H1 (cell line): Measurements from ENCODE around the gene TMEM174. TPM values are rescaled to one million over a fixed set of nuclear protein-coding genes. Genes with fewer than 3 reads are reported as not detected.

Source experiments
- CTCF ChIA-PET: fragments of 300-600 bp; sonication (Branson Sonifier 250); formaldehyde crosslinking; loops from one replicate; lab custom pipeline; 2021; ENCODE audit not compliant: partially characterized antibody; lab: Charles Lee
- POLR2A ChIA-PET: fragments of 300-600 bp; sonication (Branson Sonifier 250); formaldehyde crosslinking; loops from one replicate; lab custom pipeline; 2021; ENCODE audit warnings: inconsistent platforms; ENCODE audit not compliant: partially characterized antibody; lab: Charles Lee
- DNase-seq, 2 experiments: peaks; one replicate each; pipeline versions ENCODE4 v3.0.0 to v3.0.0-alpha.2; 2010 to 2022; ENCODE audit warnings: low spot score in 2 of 2, low read depth in 1 of 2, mixed read lengths in 1 of 2
- FAIRE-seq: peaks from 2 replicates; lab custom pipeline; 2011; peaks lifted over from hg19 to GRCh38; lab: Jason Lieb, UNC
- H2AFZ ChIP-seq: 2 replicates; pipeline ENCODE4 v1.8.1; 2012; ENCODE audit warnings: low read length, inconsistent platforms
- H2AK5ac ChIP-seq: 2 replicates; pipeline ENCODE4 v1.6.1; 2013; ENCODE audit warnings: low read depth, low read length
- H2BK120ac ChIP-seq: replicated peaks from 2 replicates; pipeline ENCODE3; 2013; ENCODE audit warnings: low read depth, low read length, inconsistent platforms
- H2BK12ac ChIP-seq: 2 replicates; pipeline ENCODE4 v1.6.1; 2013; ENCODE audit warnings: low read depth, low read length
- H2BK15ac ChIP-seq: 2 replicates; pipeline ENCODE4 v1.6.1; 2013; ENCODE audit warnings: low read length
- H2BK20ac ChIP-seq: 2 replicates; pipeline ENCODE4 v1.6.1; 2013; ENCODE audit warnings: low read length
- H2BK5ac ChIP-seq: 2 replicates; pipeline ENCODE4 v1.6.1; 2013; ENCODE audit warnings: low read depth, low read length
- H3K14ac ChIP-seq: 2 replicates; pipeline ENCODE4 v1.6.1; 2013; ENCODE audit warnings: inconsistent platforms; ENCODE audit not compliant: insufficient read length
- H3K18ac ChIP-seq: 2 replicates; pipeline ENCODE4 v1.6.1; 2013; ENCODE audit warnings: low read length; ENCODE audit errors: extremely low read depth
- H3K23ac ChIP-seq: 2 replicates; pipeline ENCODE4 v1.6.1; 2013; ENCODE audit warnings: inconsistent platforms; ENCODE audit not compliant: insufficient read length
- H3K23me2 ChIP-seq: 2 replicates; pipeline ENCODE4 v1.6.1; 2013; ENCODE audit warnings: low read depth, low read length
- H3K27ac ChIP-seq: 2 replicates; pipeline ENCODE4 v1.6.1; 2011; ENCODE audit warnings: low read depth, low read length, inconsistent platforms
- H3K27me3 ChIP-seq, 4 experiments: replicated peaks in 1 of 4; 1 replicate in 1 of 4; 2 replicates in 3 of 4; pipeline versions ENCODE4 v1.6.1 to v1.8.1; 2011 to 2013; ENCODE audit warnings: low read length in 3 of 4, mild to moderate bottlenecking in 3 of 4, inconsistent platforms in 2 of 4, mixed read lengths in 2 of 4, moderate library complexity in 1 of 4; ENCODE audit not compliant: control insufficient read depth in 3 of 4, insufficient read depth in 3 of 4; ENCODE audit errors: extremely low read depth in 1 of 4
- H3K36me3 ChIP-seq, 4 experiments: 2 replicates each; pipeline versions ENCODE4 v1.6.1 to v1.8.1; 2011 to 2013; ENCODE audit warnings: mild to moderate bottlenecking in 4 of 4, low read length in 3 of 4, moderate library complexity in 2 of 4, control low read depth in 1 of 4, inconsistent platforms in 1 of 4; ENCODE audit not compliant: insufficient read depth in 4 of 4, control insufficient read depth in 2 of 4
- H3K4ac ChIP-seq: replicated peaks from 2 replicates; pipeline ENCODE3; 2013; ENCODE audit warnings: low read length, low read depth, mixed read lengths, inconsistent platforms; ENCODE audit not compliant: insufficient read length
- H3K4me1 ChIP-seq, 4 experiments: replicated peaks in 1 of 4; 1 replicate in 1 of 4; 2 replicates in 3 of 4; pipeline versions ENCODE4 v1.6.1 to v1.8.1; 2011 to 2013; ENCODE audit warnings: low read length in 3 of 4, inconsistent platforms in 2 of 4, mixed read lengths in 1 of 4; ENCODE audit not compliant: insufficient read depth in 4 of 4, control insufficient read depth in 3 of 4
- H3K4me2 ChIP-seq, 2 experiments: 2 replicates each; pipeline versions ENCODE4 v1.6.1 to v1.8.1; 2011 to 2013; ENCODE audit warnings: low read depth in 2 of 2, low read length in 2 of 2, control low read depth in 1 of 2, inconsistent platforms in 1 of 2, mild to moderate bottlenecking in 1 of 2; ENCODE audit not compliant: insufficient read depth in 1 of 2
- H3K4me3 ChIP-seq, 4 experiments: fragments of 200-600, 300-600 bp in 1 of 4; sonication (generic), shearing (Covaris generic), sonication (Bioruptor Twin) in 1 of 4; 2 replicates each; pipeline versions ENCODE4 v1.5.1 to v1.8.1; 2011 to 2016; ENCODE audit warnings: low read length in 4 of 4, low read depth in 3 of 4, control low read depth in 2 of 4, inconsistent platforms in 2 of 4, mild to moderate bottlenecking in 2 of 4, mixed read lengths in 1 of 4, moderate library complexity in 1 of 4; ENCODE audit not compliant: insufficient read depth in 2 of 4; ENCODE audit errors: extremely low read depth in 1 of 4
- H3K56ac ChIP-seq: replicated peaks from 2 replicates; pipeline ENCODE3; 2013; ENCODE audit warnings: low read depth, mild to moderate bottlenecking, mixed read lengths, low read length, inconsistent platforms; ENCODE audit not compliant: insufficient read length
- H3K79me1 ChIP-seq: 2 replicates; pipeline ENCODE4 v1.6.1; 2013; ENCODE audit warnings: low read depth, low read length, control low read depth
- H3K79me2 ChIP-seq, 2 experiments: 2 replicates each; pipeline versions ENCODE4 v1.6.1 to v1.8.1; 2012 to 2013; ENCODE audit warnings: low read length in 2 of 2, mild to moderate bottlenecking in 2 of 2, inconsistent platforms in 1 of 2; ENCODE audit not compliant: insufficient read depth in 2 of 2, control insufficient read depth in 1 of 2
- H3K9ac ChIP-seq, 4 experiments: replicated peaks in 1 of 4; 1 replicate in 1 of 4; 2 replicates in 3 of 4; pipeline versions ENCODE4 v1.6.1 to v1.8.1; 2011 to 2013; ENCODE audit warnings: low read depth in 3 of 4, low read length in 3 of 4, control low read depth in 2 of 4, mild to moderate bottlenecking in 2 of 4, moderate library complexity in 2 of 4, inconsistent platforms in 1 of 4; ENCODE audit errors: extremely low read depth in 1 of 4
- H3K9me3 ChIP-seq, 2 experiments: 2 replicates each; pipeline versions ENCODE4 v1.6.1 to v1.8.1; 2012 to 2013; ENCODE audit warnings: mild to moderate bottlenecking in 2 of 2, moderate library complexity in 2 of 2, control low read depth in 1 of 2, inconsistent platforms in 1 of 2, low read depth in 1 of 2, low read length in 1 of 2, mixed read lengths in 1 of 2; ENCODE audit not compliant: insufficient read depth in 2 of 2
- H4K20me1 ChIP-seq, 2 experiments: replicated peaks in 1 of 2; 2 replicates each; pipeline versions ENCODE3 to v1.8.1; 2011 to 2013; ENCODE audit warnings: inconsistent platforms in 2 of 2, low read length in 2 of 2, mild to moderate bottlenecking in 1 of 2; ENCODE audit not compliant: insufficient read depth in 2 of 2, control insufficient read depth in 1 of 2
- H4K5ac ChIP-seq: 2 replicates; pipeline ENCODE4 v1.6.1; 2013; ENCODE audit warnings: low read length, low read depth, mixed read lengths, inconsistent platforms; ENCODE audit not compliant: insufficient read length
- H4K8ac ChIP-seq: 2 replicates; pipeline ENCODE4 v1.8.0; 2013; ENCODE audit warnings: mild to moderate bottlenecking, moderate library complexity, low read length, inconsistent platforms; ENCODE audit not compliant: insufficient read depth; ENCODE audit errors: extremely low read depth
- H4K91ac ChIP-seq: replicated peaks from 2 replicates; pipeline ENCODE3; 2013; ENCODE audit warnings: low read length, mixed read lengths, inconsistent platforms; ENCODE audit not compliant: insufficient read length
- CBX5 ChIP-seq: fragments of 300-800, 300-1000 bp; sonication (generic); IDR thresholded peaks from 2 replicates; pipeline ENCODE4 v1.7.1; 2016; ENCODE audit warnings: antibody characterized with exemption, low read length, low read depth
- KDM4A ChIP-seq: IDR thresholded peaks from one replicate; pipeline ENCODE4 v1.7.1; 2012; ENCODE audit warnings: low read depth, mild to moderate bottlenecking, moderate library complexity, low read length, inconsistent platforms; ENCODE audit not compliant: severe bottlenecking
- SIX5 ChIP-seq: IDR thresholded peaks from 2 replicates; pipeline ENCODE4 v1.6.1; 2011; ENCODE audit warnings: mild to moderate bottlenecking, low read depth, low read length
- SP1 ChIP-seq: IDR thresholded peaks from 2 replicates; pipeline ENCODE4 v1.6.1; 2011; ENCODE audit warnings: low read depth, low read length
- ZNF274 ChIP-seq: IDR thresholded peaks from 2 replicates; pipeline ENCODE4 v1.7.0; 2012; ENCODE audit warnings: low read length, borderline replicate concordance; ENCODE audit errors: extremely low read depth
- polyA plus RNA-seq, 7 experiments: library from polyadenylated mRNA; depleted of rRNA in 3 of 7; stranded (reverse) in 5 of 7; unstranded in 2 of 7; fragments of >200 nt in 5 of 7; fragments of 200-250 nt in 2 of 7; gene quantifications; 1 replicate in 5 of 7; 2 replicates in 1 of 7; 4 replicates in 1 of 7; pipeline versions ENCODE4 v1.2.1 to v1.2.3, GENCODE V29; 2011 to 2013; ENCODE audit warnings: missing spikeins in 2 of 7, mixed read lengths in 2 of 7
- total RNA-seq: library from RNA; stranded (reverse); fragmentation: NEBNext Ultra II Directional; extraction: Animal tissue kit (Norgen Biotek cat#: 25700); gene quantifications from 2 replicates; pipeline ENCODE4 v1.2.1, GENCODE V29; 2021

Gene TMEM174
- total and polyA plus RNA-seq, 2 of the 8 experiments (the other 6 are each of a cell fraction or from before 2014, with no cell fraction given) = not detected

DNA sequence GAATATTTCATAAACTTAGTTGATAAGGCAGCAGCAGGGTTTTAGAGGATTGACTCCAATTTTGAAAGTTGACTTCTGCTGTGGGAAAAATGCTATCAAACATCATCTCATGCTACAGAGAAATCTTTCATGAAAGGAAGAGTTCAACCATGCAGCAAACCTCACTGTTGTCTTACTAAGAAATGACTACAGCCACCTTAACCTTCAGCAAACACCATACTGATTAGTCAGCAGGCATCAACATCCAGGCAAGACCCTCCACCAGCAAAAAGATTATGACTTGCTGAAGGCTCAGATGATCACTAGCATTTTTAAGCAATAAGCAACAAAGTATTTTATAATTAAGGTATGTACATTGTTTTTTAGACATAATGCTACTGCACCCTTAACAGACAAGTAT, 7.6 kb downstream of the TMEM174 start:
- no peaks in the 10 kb centered on the region for H3K79me2 ChIP-seq
- no peak overlapping the region for H2AFZ ChIP-seq
- H3K79me1 ChIP-seq = no peaks in the 10 kb centered on the region
- H3K4me3 ChIP-seq = no peak overlapping the region
- no peak overlapping the region for H2BK20ac ChIP-seq
- ChIA-PET CTCF (interaction anchor here (2.9 kb wide), 1 partner anchor 10 kb away, joined by 14 read pairs; no protein-coding TSS in a partner anchor), POLR2A (no interaction called here)
- no peak overlapping the region for H3K14ac ChIP-seq
- DNase-seq = no peak
- no peaks in the 10 kb centered on the region for H3K23me2 ChIP-seq
- H3K18ac ChIP-seq = no peak overlapping the region
- no peak overlapping the region for H3K4me2 ChIP-seq
- no peak overlapping the region for H4K8ac ChIP-seq
- no peak overlapping the region for H4K91ac ChIP-seq
- peaks cover 0 to 3% (median 0%) of the 10 kb centered on the region in 4 experiments; a peak in 1 of 7 replicates for H3K4me1 ChIP-seq
- H3K56ac ChIP-seq = no peak overlapping the region
- H3K27me3 ChIP-seq = no peaks in the 10 kb centered on the region
- H3K4ac ChIP-seq = no peak overlapping the region
- no peaks in the 10 kb centered on the region for H3K36me3 ChIP-seq
- H2AK5ac ChIP-seq = no peak overlapping the region
- H4K20me1 ChIP-seq = no peaks in the 10 kb centered on the region
- H2BK5ac ChIP-seq = no peak overlapping the region
- no peak for FAIRE-seq
- TF ChIP-seq ZNF274 = no peak
- no peak for TF ChIP-seq KDM4A
- no peak for TF ChIP-seq SIX5
- no peak for TF ChIP-seq CBX5
- no peak for TF ChIP-seq SP1
- no peak overlapping the region for H2BK15ac ChIP-seq
- no peak overlapping the region for H3K27ac ChIP-seq
- H2BK120ac ChIP-seq = no peak overlapping the region
- H2BK12ac ChIP-seq = no peak overlapping the region
- H3K23ac ChIP-seq = no peak overlapping the region
- H3K9ac ChIP-seq = no peak overlapping the region
- peaks cover 2 to 5% of the 10 kb centered on the region in 2 experiments; a peak in 2 of 4 replicates for H3K9me3 ChIP-seq
- no peak overlapping the region for H4K5ac ChIP-seq
